NCI-H460 (cell line): ENCODE results near the gene GPX8. TPM values are rescaled to one million over a fixed set of nuclear protein-coding genes. Genes with fewer than 3 reads are reported as not detected.
A peak's percentile ranks its signal among the peaks of the same experiment; 100 is the strongest.

Source experiments
- DNase-seq: peaks from one replicate; pipeline ENCODE4 v3.0.0-alpha.2; 2016; ENCODE audit warnings: low read depth; ENCODE audit errors: extremely low read depth
- polyA plus RNA-seq: library from polyadenylated mRNA; depleted of rRNA; stranded (reverse); fragments of >200 nt; gene quantifications from 2 replicates; pipeline ENCODE4 v1.2.3, GENCODE V29; 2014; cell fraction: nucleus; rRNA removed
- total RNA-seq: library from RNA; depleted of rRNA; stranded (reverse); fragments of >200 nt; shearing (Covaris generic); gene quantifications from 2 replicates; pipeline ENCODE4 v1.2.3, GENCODE V29; 2014; rRNA removed

GPX8 gene
- 61.1 and 65.0 TPM in 2 replicates for total RNA-seq
- polyA plus RNA-seq: 67.7 and 70.6 TPM in 2 replicates

GRCh38 chr5:55159763-55160492 is at the start of gene GPX8:
Gene GPX8 (plus strand): TSS chr5:55160171. CDS start chr5:55160193, 22 bp downstream.
- DNase-seq: peak; percentile 80

GRCh38 chr5:55110217-55110616 is 49.8 kb upstream of the GPX8 start:
- no peak for DNase-seq

- DNase-seq: no peak
Measured at GRCh38 chr5:55113327-55113726, 46.6 kb upstream of the GPX8 start.

- DNase-seq: no peak
Measured at GRCh38 chr5:55114061-55114460, 45.9 kb upstream of the GPX8 start.

GRCh38 chr5:55123365-55123764 is 36.6 kb upstream of the GPX8 start:
- no peak for DNase-seq

- no peak for DNase-seq
Measured at GRCh38 chr5:55134053-55134722, 25.8 kb upstream of the GPX8 start.

- no peak for DNase-seq
Measured at GRCh38 chr5:55136521-55136920, 23.4 kb upstream of the GPX8 start.

GRCh38 chr5:55140908-55141665 is 18.9 kb upstream of the GPX8 start:
- no peak for DNase-seq

- no peak for DNase-seq
Measured at GRCh38 chr5:55141945-55142690, 17.9 kb upstream of the GPX8 start.

GRCh38 chr5:55143624-55144023 is 16.3 kb upstream of the GPX8 start:
- DNase-seq: no peak

GRCh38 chr5:55146080-55146479 is 13.9 kb upstream of the GPX8 start:
- DNase-seq: no peak

GRCh38 chr5:55146543-55147151 is 13.3 kb upstream of the GPX8 start:
- peak; percentile 87 for DNase-seq

GRCh38 chr5:55149308-55149795 is 10.6 kb upstream of the GPX8 start:
- DNase-seq: no peak

- no peak for DNase-seq
Measured at GRCh38 chr5:55151923-55152842, 7.8 kb upstream of the GPX8 start.

- no peak for DNase-seq
Measured at GRCh38 chr5:55154873-55155272, 5.1 kb upstream of the GPX8 start.

GRCh38 chr5:55160493-55161209 is 680 bp downstream of the GPX8 start:
- peak; percentile 79 for DNase-seq

GRCh38 chr5:55162666-55163065 is 2.7 kb downstream of the GPX8 start:
- no peak for DNase-seq

- no peak for DNase-seq
Measured at GRCh38 chr5:55171471-55171870, 11.5 kb downstream of the GPX8 start.
